Measurements from ENCODE around the gene DENND6B.

The DENND6B gene

DNA sequence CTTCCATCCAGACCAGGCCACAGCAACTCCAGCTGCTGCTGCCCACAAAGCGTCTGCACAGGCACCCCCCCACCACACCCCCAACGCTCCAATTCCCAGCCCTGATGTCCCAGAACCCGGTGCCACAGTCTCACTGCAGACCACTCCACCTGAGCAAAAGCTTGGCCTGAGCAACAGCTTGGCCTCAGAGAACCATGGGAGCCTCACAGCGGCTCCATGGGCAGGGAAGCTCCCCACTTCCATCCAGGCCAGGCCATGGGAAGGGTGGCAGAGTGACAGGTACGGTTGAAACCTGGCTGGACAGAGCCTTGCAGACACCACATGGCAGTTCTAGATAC is 32.5 kb downstream of the DENND6B start:
- H3K27ac ChIP-seq = peak overlapping the region; percentile 14; the same call in 1 of the 2 replicates

DNA sequence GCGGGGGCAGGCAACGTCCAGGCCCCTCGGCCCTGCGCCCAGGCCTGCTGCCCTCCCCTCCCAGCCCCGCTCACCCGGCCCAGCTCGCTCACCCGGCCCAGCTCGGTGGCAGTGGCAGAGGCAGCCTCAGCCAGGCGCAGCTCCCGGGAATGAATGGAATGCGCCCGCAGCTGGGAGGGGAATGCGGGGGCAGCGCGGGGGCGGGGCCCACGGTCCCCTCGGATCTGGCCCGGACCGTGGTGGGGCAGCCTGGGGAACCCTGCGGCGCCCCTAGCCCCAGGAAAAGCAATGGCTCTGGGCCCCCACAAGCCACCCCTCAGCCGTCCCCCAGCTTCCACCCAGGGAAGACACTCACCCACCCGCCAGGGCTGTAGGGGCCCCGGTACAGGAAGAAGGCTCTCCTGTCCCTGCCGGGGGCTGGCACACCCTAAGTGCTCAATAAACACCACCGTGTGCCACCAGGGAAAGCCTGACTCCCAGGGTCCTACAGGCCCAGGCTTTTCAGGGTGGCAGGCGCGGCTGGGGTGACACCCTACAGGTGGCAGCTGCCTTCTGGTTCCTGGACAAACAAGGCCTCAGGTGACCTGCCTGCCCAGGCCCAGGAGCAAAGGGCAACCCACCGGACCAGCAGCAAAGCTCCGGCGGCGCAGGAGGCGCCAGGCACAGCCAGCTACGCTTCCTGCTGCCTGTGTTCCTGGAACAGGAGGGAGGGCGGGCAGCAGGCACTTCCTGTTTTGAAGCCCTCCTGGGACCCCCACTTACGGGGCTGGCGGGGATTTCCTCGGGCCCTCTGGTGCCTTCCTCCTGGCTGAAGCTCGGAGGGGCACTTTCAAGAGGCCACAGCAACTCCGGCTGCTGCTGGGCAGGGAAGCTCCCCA is 33.1 kb downstream of the DENND6B start:
- TF ChIP-seq, protein P1, sequence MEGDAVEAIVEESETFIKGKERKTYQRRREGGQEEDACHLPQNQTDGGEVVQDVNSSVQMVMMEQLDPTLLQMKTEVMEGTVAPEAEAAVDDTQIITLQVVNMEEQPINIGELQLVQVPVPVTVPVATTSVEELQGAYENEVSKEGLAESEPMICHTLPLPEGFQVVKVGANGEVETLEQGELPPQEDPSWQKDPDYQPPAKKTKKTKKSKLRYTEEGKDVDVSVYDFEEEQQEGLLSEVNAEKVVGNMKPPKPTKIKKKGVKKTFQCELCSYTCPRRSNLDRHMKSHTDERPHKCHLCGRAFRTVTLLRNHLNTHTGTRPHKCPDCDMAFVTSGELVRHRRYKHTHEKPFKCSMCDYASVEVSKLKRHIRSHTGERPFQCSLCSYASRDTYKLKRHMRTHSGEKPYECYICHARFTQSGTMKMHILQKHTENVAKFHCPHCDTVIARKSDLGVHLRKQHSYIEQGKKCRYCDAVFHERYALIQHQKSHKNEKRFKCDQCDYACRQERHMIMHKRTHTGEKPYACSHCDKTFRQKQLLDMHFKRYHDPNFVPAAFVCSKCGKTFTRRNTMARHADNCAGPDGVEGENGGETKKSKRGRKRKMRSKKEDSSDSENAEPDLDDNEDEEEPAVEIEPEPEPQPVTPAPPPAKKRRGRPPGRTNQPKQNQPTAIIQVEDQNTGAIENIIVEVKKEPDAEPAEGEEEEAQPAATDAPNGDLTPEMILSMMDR (conservative IDR thresholded peaks at IDR 0.05) = no peak
- no peak for TF ChIP-seq ZFX (IDR thresholded peaks at IDR 0.05)
- peak overlapping the region; percentile 14; the same call in 1 of the 2 replicates for H3K27ac ChIP-seq

More for the DNA sequence above, 32.5 kb downstream of the DENND6B start:
- no peak for TF ChIP-seq ZFX (IDR thresholded peaks at IDR 0.05)
- TF ChIP-seq, protein P1 (conservative IDR thresholded peaks at IDR 0.05) = no peak

DNA sequence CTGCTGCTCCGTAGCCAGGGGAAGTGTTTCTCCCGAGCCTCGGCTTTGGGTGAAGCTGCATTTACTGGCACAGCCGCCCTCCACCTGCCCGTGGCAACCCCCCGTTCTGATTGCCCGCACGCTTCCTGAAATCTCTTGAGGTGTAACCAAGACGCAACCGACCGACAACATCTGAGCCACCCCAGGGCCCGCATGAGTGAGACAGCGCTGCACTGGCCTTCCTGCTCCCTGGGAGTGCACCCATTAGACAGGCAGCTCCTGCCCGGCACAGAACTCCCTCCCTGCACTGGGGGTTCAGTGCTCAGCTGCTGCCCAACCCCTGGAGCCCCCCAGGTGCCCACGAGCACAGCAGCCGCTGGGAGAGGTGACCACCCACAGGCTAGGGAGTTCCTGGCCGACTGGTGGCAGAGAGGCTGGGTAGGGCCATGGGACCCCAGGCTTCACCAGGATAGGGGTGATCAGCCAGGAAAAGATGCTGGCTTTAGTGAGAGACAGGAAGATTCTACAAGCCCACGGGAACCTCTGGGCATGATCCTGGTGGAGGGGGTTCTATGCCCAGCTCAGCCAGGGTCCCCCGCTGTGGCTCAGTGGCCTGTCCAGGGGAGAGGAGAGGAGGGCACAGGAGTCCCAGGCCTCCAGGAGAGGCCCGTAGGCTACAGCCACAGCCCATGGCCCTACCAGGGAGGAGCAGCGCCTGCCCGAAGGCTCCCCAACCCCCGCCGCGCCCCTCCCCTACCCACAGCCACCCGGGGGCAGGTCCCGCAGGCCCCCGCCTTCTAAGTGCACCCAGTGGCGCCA is 34.0 kb downstream of the DENND6B start:
- no peak overlapping the region; the same call in 1 of the 2 replicates for H3K27ac ChIP-seq
- TF ChIP-seq, protein P1 (conservative IDR thresholded peaks at IDR 0.05) = no peak
- TF ChIP-seq ZFX (IDR thresholded peaks at IDR 0.05) = no peak

DNA sequence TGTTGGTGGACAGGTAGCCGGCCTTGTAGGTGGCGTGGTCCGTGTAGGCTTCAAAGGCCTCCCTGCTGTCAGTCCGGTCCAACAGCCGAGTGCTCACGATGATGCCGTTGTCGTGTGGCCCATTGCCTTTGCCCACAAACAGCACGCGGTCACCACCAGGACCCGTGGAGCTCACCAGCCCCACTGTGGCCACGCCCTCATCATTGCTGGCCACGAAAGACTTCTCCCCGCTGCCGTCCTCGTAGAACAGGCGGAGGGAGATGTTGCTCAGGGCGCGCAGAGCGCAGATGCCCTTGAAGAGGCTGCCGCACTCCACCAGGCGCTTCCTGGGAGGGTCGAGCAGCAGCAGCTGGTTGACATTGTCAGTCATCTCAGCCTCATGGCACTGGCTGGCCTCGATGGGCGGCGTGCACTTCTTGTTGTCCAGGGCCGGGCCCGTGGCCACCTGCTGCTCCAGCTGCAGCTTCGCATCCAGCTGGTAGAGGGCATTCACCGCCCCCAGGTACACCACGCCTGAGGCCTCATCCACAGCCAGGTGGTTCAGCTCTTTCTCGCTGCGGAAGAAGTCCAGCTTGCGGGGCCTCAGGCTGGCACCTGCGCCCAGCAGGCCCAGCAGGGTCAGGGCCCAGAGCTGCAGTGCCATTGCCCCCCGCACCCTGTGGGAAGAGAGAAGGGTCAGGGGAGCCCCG is 36.7 kb downstream of the DENND6B start:
- no peak overlapping the region for H3K27ac ChIP-seq
- TF ChIP-seq, protein P1 (conservative IDR thresholded peaks at IDR 0.05) = no peak
- TF ChIP-seq ZFX (IDR thresholded peaks at IDR 0.05) = no peak

DNA sequence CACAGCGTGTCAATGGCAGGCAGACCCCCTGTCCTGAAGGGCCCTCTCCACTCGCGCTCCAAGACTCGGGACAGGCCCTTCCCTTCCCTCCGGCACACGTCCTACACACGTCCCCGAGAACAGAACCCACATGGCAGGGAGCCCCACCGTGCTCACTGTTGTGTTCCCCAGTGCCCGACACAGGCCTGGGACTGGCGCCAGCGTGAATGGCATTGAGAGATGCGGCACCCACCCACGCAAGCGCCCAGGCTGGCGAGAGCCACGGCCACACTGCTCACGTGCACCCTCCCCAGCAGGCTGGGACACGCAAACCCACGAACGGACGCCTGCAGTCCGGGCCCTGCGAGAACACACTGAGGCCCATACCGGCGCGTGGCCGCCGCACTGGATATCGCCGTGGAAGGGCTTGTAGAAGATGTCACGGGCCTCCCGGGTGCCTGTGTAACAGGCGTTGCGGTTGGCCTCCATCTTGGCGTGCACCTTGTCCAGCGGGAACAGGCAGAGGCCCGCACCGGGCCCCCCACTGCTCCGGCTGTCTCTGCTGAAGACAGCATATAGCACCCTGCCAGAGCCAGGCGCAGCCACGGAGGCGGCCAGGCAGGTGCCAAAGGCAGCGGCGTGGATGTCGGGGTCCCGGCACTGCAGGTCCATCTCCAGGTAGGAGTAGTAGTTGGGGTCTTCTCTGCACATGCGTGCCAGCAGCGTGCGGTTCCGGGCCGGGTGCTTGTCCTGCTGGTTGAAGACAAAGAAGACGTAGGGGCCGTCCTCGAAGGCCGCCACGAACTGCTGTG is 37.5 kb downstream of the DENND6B start:
- no peak overlapping the region for H3K27ac ChIP-seq
- TF ChIP-seq ZFX (IDR thresholded peaks at IDR 0.05) = no peak
- TF ChIP-seq, protein P1 (conservative IDR thresholded peaks at IDR 0.05) = no peak

DNA sequence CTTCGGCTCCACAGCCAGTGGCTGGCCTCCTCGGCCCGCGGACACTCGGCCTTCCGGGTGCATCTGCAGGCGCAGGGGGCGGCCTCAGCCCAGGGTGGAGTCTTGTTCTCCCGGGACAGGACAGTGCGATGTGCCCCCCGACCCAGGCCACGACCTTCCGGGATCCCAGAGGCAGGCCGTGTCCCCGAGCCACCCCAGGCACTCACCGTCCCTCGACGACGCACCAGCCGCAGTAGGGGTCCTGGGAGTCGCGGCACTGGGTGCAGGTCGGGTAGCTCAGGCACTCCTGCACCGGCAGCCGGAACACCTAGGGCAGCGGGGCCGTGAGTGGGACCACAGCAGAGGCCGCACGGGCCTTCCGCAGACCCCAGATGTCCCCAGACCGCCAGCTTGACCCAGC is 39.1 kb downstream of the DENND6B start:
- no peak overlapping the region for H3K27ac ChIP-seq
- no peak for TF ChIP-seq ZFX (IDR thresholded peaks at IDR 0.05)
- TF ChIP-seq, protein P1 (conservative IDR thresholded peaks at IDR 0.05) = no peak

Measured in C4-2B (cell line).